Measurements from ENCODE around the gene STK35.

DNA sequence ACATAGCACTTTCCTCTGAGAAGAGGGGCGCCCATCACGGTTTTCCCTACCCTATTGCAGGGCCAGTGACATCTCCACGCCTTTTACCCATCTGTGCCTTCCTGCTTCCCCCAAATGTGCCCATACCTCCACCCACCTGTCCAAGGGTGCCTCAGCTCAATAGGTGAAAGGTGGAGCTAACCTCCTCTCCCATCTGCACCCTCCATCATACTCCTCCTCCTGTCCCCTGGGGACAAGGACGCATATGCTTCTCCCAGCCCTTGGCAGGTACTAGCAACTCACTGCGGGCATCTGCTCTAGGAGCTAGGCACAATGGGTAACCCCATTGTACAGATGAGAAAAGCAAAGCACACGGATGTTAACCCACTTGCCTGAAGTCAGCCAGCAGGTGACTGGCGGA, 62.8 kb downstream of the STK35 start:
- no peak for TF ChIP-seq POLR2A (IDR thresholded peaks at IDR 0.05; ENCODE audit: low read depth, low read length)
- TF ChIP-seq EZH2 (IDR thresholded peaks at IDR 0.05; ENCODE audit: borderline replicate concordance, low read depth, low read length, severe bottlenecking), result no peak
- TF ChIP-seq, protein P1, sequence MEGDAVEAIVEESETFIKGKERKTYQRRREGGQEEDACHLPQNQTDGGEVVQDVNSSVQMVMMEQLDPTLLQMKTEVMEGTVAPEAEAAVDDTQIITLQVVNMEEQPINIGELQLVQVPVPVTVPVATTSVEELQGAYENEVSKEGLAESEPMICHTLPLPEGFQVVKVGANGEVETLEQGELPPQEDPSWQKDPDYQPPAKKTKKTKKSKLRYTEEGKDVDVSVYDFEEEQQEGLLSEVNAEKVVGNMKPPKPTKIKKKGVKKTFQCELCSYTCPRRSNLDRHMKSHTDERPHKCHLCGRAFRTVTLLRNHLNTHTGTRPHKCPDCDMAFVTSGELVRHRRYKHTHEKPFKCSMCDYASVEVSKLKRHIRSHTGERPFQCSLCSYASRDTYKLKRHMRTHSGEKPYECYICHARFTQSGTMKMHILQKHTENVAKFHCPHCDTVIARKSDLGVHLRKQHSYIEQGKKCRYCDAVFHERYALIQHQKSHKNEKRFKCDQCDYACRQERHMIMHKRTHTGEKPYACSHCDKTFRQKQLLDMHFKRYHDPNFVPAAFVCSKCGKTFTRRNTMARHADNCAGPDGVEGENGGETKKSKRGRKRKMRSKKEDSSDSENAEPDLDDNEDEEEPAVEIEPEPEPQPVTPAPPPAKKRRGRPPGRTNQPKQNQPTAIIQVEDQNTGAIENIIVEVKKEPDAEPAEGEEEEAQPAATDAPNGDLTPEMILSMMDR (IDR thresholded peaks at IDR 0.05; ENCODE audit: extremely low read depth in 1 of 2, insufficient read depth in 1 of 2, low read depth in 1 of 2, low read length in 2 of 2), result no peak
- no peak for TF ChIP-seq MYC (IDR thresholded peaks at IDR 0.05; ENCODE audit: low read depth, low read length)
- TF ChIP-seq POLR2AphosphoS5 (IDR thresholded peaks at IDR 0.05; ENCODE audit: insufficient read depth, low read depth, low read length), result no peak
- no peak for TF ChIP-seq JUN (IDR thresholded peaks at IDR 0.05; ENCODE audit: borderline replicate concordance, insufficient read depth, insufficient read length, low read depth)

All from endothelial cell of umbilical vein (primary cell).